ENCODE results near the gene COL4A2. TPM values are rescaled to one million over a fixed set of nuclear protein-coding genes. Genes with fewer than 3 reads are reported as not detected.
"Not testable (repeated sequence)": the region's sequence is repeated elsewhere in the genome, so short reads cannot be mapped to it uniquely, and the experiment has no call there.

Gene COL4A2
- total RNA-seq, 4 donors from 2014 or later: 43.0 to 72.7 (median 53.5) TPM

DNA sequence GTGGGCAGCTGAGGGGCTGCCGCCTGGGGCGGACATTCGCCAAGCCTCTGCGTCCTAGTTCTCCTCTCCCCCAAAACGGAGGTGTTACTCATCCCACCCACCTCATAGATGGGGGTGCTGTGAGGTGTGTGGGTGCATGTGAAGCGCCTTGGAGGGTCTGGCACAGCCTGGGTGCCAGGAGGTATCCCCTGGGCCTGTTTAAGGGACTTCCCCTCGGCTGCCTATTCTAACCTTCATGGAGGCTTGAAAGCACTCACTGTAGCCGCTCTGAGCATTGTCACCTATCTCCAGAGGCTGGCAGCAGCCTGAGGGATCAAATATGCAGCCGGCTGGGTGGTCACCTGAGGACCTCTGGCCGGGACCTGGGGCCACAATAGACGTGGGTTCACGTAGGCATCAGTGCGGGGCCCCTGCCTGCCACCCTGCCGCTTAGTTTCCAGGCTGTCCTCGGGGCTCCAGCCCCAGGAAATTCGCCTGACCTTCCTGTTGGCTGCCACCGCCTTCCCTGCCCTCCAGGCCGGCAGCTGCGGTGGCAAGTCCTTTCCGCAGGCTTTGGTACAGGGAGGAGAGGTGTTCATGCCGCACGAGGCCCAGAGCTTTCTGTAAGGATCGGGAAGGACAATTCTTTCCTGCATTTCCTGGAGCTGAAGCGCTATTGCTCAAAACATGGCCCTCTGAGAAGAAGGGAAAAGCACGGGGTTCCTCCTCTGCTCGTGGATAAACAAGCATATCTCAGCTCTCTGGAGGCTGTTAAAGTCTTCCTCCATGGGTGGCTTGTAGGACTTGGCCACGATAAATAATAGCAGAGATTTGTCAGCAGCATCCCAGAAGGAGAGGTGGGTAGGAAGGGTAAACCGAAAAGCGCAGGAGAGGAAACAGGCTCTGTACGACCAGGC, 4.6 kb downstream of the COL4A2 start:
- WGBS: 62% methylated on average over 28 of the region's 30 CpGs
- Histone ChIP-seq H3K36me3 (no peaks in the 10 kb centered on the region), H3K9me3 (no peaks in the 10 kb centered on the region), H3K4me1 (peaks cover 33% of the 10 kb centered on the region), H3K27me3 (peaks cover 52% of the 10 kb centered on the region), H3K27ac (peak overlapping the region; percentile 21), H3K4me3 (peak overlapping the region; percentile 22)
- TF ChIP-seq POLR2AphosphoS5 (IDR thresholded peaks at IDR 0.05): no peak
- TF ChIP-seq EP300 (IDR thresholded peaks at IDR 0.05): no peak
- no peak for TF ChIP-seq POLR2A (IDR thresholded peaks at IDR 0.05)
- TF ChIP-seq, protein P1, sequence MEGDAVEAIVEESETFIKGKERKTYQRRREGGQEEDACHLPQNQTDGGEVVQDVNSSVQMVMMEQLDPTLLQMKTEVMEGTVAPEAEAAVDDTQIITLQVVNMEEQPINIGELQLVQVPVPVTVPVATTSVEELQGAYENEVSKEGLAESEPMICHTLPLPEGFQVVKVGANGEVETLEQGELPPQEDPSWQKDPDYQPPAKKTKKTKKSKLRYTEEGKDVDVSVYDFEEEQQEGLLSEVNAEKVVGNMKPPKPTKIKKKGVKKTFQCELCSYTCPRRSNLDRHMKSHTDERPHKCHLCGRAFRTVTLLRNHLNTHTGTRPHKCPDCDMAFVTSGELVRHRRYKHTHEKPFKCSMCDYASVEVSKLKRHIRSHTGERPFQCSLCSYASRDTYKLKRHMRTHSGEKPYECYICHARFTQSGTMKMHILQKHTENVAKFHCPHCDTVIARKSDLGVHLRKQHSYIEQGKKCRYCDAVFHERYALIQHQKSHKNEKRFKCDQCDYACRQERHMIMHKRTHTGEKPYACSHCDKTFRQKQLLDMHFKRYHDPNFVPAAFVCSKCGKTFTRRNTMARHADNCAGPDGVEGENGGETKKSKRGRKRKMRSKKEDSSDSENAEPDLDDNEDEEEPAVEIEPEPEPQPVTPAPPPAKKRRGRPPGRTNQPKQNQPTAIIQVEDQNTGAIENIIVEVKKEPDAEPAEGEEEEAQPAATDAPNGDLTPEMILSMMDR (IDR thresholded peaks at IDR 0.05): no peak
- no peak for DNase-seq (ENCODE audit: low spot score in 2 of 2)

DNA sequence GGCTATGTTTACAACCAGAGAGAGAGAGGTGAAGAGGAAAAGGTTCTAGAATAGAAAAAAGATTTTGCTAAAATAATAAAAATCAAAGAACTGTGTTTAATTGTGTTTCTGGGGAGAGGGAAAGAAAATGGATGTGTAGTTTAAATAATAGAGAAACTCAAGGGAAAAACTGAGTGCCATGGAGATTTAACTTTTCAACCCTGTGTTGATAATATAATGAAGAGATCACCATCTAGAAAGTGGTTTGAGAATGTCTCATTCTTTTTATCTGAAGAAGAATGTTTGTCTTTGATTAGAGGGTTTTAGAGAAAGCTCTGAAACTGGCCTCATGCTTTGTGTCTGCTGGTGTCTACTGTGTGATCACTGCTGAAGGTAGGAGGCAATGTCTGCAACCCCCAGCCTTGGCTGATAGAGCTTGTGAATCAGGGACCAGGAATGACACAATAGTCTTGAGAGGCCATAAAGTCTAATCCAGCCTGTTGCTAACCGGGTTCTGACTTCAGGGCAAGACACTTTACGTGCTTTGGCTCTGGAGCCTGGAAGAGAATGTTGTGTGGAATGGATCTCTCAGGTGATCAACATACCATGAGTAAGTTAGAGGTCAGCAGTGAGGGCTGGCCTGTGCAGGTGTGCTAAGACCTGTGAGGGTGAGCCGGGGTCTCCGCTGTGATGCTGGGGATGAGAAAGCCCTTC, 5.4 kb downstream of the COL4A2 start:
- H3K36me3 ChIP-seq: no peaks in the 10 kb centered on the region
- H3K27ac ChIP-seq: no peak overlapping the region
- peaks cover 45% of the 10 kb centered on the region for H3K27me3 ChIP-seq

DNA sequence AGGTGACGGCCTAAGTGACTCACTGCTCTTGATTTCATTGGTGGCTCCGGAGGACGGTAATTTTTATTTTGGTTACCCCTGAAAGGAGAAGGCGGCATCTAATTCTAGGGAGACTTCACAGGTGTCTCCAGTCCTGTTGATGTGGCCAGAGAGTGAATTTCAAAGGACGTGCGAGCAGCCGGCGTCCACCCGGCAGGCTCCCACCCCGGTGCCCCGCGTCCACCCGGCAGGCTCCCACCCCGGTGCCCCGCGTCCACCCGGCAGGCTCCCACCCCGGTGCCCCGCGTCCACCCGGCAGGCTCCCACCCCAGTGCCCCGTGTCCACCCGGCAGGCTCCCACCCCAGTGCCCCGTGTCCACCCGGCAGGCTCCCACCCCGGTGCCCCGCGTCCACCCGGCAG, 6.2 kb downstream of the COL4A2 start:
- not testable (repeated sequence) for H3K9me3 ChIP-seq; H3K27ac ChIP-seq; DNase-seq (ENCODE audit: low spot score in 2 of 2); H3K4me3 ChIP-seq; H3K36me3 ChIP-seq
- H3K27me3 ChIP-seq: peaks cover 37% of the 10 kb centered on the region
- 92% methylated on average over 18 of the region's 29 CpGs for WGBS
- peaks cover 18% of the 10 kb centered on the region for H3K4me1 ChIP-seq

More for the DNA sequence above, 5.4 kb downstream of the COL4A2 start:
- no peak for DNase-seq (ENCODE audit: low spot score in 2 of 2)
- Histone ChIP-seq H3K4me3 (no peak overlapping the region), H3K9me3 (no peaks in the 10 kb centered on the region), H3K4me1 (peaks cover 25% of the 10 kb centered on the region)
- TF ChIP-seq EP300 (IDR thresholded peaks at IDR 0.05) (no peak), POLR2AphosphoS5 (IDR thresholded peaks at IDR 0.05) (no peak), POLR2A (IDR thresholded peaks at IDR 0.05) (no peak)
- TF ChIP-seq, protein P1 (IDR thresholded peaks at IDR 0.05): no peak
- 72% methylated on average over 4 of the region's 4 CpGs for WGBS

DNA sequence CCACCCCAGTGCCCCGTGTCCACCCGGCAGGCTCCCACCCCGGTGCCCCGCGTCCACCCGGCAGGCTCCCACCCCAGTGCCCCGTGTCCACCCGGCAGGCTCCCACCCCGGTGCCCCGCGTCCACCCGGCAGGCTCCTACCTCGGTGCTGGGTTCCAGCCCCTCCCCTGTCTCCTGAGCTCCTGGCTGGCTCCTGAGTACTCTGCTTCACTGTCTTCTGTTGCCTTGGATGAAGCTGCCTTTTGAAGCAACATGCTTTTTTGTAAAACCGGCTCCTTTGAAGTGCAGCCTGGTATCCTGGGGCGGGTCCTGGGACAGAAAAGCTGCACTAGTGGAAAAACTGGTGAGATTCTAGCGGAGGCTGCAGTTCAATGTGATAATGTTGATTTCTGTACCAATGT, 6.6 kb downstream of the COL4A2 start:
- H3K9me3 ChIP-seq; H3K27ac ChIP-seq; DNase-seq (ENCODE audit: low spot score in 2 of 2); H3K4me3 ChIP-seq; H3K36me3 ChIP-seq: not testable (repeated sequence)
- H3K27me3 ChIP-seq: peaks cover 32% of the 10 kb centered on the region
- H3K4me1 ChIP-seq: peaks cover 13% of the 10 kb centered on the region
- WGBS: 62% methylated on average over 11 of the region's 16 CpGs

DNA sequence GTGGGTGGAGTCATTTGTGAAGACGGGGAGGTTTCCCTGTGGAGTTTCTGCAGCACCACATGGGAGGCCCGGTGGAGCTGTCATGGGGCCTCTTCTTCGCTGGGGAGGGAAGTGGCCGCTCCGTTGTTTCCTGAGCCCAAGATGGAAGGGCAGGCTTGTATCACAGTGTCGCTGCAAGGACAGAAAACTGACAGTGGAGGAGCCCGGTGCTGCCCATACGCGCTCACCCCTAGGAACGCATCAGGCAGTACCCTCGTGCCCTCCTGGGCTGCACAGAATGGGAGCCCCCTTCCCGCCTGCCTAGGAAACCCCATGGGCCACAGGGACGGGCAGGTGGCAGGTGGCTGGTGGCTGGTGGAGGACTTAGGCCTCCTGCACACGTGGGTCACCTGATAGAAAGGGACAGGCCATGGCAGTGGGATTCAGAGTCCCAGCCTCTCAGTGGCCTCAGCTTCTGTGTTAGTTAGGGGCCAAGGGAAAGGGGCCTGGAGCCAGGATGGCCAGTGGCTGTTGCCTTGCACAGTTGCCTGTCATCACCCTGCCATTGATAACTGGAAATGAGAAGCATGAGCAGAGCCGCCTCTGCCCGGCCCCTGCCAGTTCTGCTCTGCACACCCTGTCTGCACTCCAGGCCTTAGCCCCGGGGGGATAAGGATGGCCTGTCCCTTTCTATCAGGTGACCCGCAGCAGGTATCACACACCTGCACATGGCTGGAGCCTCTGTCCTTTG, 7.6 kb downstream of the COL4A2 start:
- no peaks in the 10 kb centered on the region for H3K36me3 ChIP-seq
- no peak overlapping the region for H3K4me3 ChIP-seq
- TF ChIP-seq EP300 (IDR thresholded peaks at IDR 0.05) (no peak), POLR2AphosphoS5 (IDR thresholded peaks at IDR 0.05) (no peak), POLR2A (IDR thresholded peaks at IDR 0.05) (no peak)
- TF ChIP-seq, protein P1 (IDR thresholded peaks at IDR 0.05): no peak
- WGBS: 86% methylated on average over 14 of the region's 18 CpGs
- DNase-seq (ENCODE audit: low spot score in 2 of 2): no peak
- H3K4me1 ChIP-seq: peaks cover 11% of the 10 kb centered on the region
- no peaks in the 10 kb centered on the region for H3K9me3 ChIP-seq
- H3K27ac ChIP-seq: no peak overlapping the region
- peaks cover 23% of the 10 kb centered on the region for H3K27me3 ChIP-seq

DNA sequence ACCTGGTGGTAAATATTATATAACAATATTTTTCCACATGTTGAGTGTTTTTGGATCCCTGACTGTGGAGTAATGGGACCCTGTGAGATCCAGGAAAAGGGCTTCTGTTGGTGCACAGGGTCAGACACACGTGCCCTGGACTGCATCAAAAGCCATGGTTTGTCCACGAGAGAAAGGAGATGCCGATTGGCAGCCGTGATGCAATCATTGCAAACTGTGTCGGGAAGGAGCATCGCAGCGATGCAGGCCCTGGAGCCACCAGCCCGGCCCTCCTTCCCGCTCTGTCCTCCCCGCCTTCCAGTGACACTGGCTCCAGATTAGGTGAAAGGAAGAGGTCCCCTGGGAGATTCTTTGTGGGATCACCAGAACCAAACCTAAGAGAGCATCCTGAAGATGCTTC, 9.1 kb downstream of the COL4A2 start:
- peaks cover 15% of the 10 kb centered on the region for H3K4me1 ChIP-seq
- 92% methylated on average over 10 of the region's 10 CpGs for WGBS
- peaks cover 7% of the 10 kb centered on the region for H3K27me3 ChIP-seq
- TF ChIP-seq EP300 (IDR thresholded peaks at IDR 0.05) (no peak), POLR2AphosphoS5 (IDR thresholded peaks at IDR 0.05) (no peak)
- H3K36me3 ChIP-seq: no peaks in the 10 kb centered on the region
- no peak overlapping the region for H3K4me3 ChIP-seq
- no peak for DNase-seq (ENCODE audit: low spot score in 2 of 2)
- H3K9me3 ChIP-seq: no peaks in the 10 kb centered on the region
- H3K27ac ChIP-seq: no peak overlapping the region

Data from suprapubic skin (tissue), 4 donors.